ENCODE measurements around the gene FAM219B. TPM values are rescaled to one million over a fixed set of nuclear protein-coding genes. Genes with fewer than 3 reads are reported as not detected.

FAM219B gene
- total and polyA plus RNA-seq, 2 of the 8 experiments (the other 6 are each of a cell fraction or from before 2014, with no cell fraction given), result 57.1 to 66.6 TPM

GRCh38 chr15:74865316-74865715 is 41.3 kb downstream of the FAM219B start (continued):
- no peak for TF ChIP-seq CHD7 (IDR thresholded peaks at IDR 0.05; ENCODE audit: insufficient replicate concordance, low read length)

Measured in H1 (cell line).